Stimulated activated naive B cell treated with anti-CD40 and anti-IgM and Interleukin-4, amounts not matched to agents 10 μg/mL and 1 μg/mL and 100 μg/mL, for 72 hours (primary cell): ENCODE measurements around the gene CHN1.

ENCODE experiments used
- ATAC-seq, 2 donors: fragments of 150-1000 bp; cut with Tn5 transposase; replicated peaks; 2 replicates each; pipeline ENCODE4 v1.10.0; 2021; ENCODE audit warnings: moderate library complexity in 1 of 2
- DNase-seq: peaks from one replicate; pipeline ENCODE4 v3.0.0; 2021
- H3K27ac Mint-ChIP-seq: one replicate; pipeline ENCODE4 v1.8.0; 2022; ENCODE audit warnings: mild to moderate bottlenecking, mixed read lengths
- H3K27me3 Mint-ChIP-seq, 2 donors: one replicate each; pipeline ENCODE4 v1.8.0; 2022; ENCODE audit warnings: mixed read lengths in 2 of 2
- H3K36me3 Mint-ChIP-seq, 2 donors: one replicate each; pipeline ENCODE4 v1.8.0; 2022; ENCODE audit warnings: mixed read lengths in 2 of 2, mild to moderate bottlenecking in 1 of 2
- H3K4me1 Mint-ChIP-seq, 2 donors: one replicate each; pipeline ENCODE4 v1.8.0; 2022; ENCODE audit warnings: mixed read lengths in 2 of 2, mild to moderate bottlenecking in 1 of 2
- H3K4me3 Mint-ChIP-seq, 2 donors: one replicate each; pipeline ENCODE4 v1.8.0; 2022; ENCODE audit warnings: mild to moderate bottlenecking in 2 of 2, mixed read lengths in 2 of 2, moderate library complexity in 1 of 2
- H3K9me3 Mint-ChIP-seq, 2 donors: one replicate each; pipeline ENCODE4 v1.8.0; 2022; ENCODE audit warnings: mixed read lengths in 2 of 2, mild to moderate bottlenecking in 1 of 2

CHN1 gene

GRCh38 chr2:174972924-174973323 lies 32.3 kb downstream of the CHN1 start:
- H3K27me3 Mint-ChIP-seq: peaks cover 19 to 27% of the 10 kb centered on the region in 2 donors
- no peaks in the 10 kb centered on the region for H3K36me3 Mint-ChIP-seq
- no peak for ATAC-seq
- no peaks in the 10 kb centered on the region for H3K4me1 Mint-ChIP-seq
- DNase-seq: no peak
- H3K9me3 Mint-ChIP-seq: no peaks in the 10 kb centered on the region
- no peak overlapping the region for H3K27ac Mint-ChIP-seq
- H3K4me3 Mint-ChIP-seq: no peak overlapping the region

- DNase-seq: no peak
- Mint-ChIP-seq H3K4me3 (no peak overlapping the region), H3K27ac (no peak overlapping the region), H3K27me3 (peaks cover 23 to 32% of the 10 kb centered on the region in 2 donors), H3K36me3 (no peaks in the 10 kb centered on the region), H3K4me1 (no peaks in the 10 kb centered on the region), H3K9me3 (no peaks in the 10 kb centered on the region)
- no peak for ATAC-seq
Observed at GRCh38 chr2:174971868-174972781, 33.1 kb downstream of the CHN1 start.

DNA sequence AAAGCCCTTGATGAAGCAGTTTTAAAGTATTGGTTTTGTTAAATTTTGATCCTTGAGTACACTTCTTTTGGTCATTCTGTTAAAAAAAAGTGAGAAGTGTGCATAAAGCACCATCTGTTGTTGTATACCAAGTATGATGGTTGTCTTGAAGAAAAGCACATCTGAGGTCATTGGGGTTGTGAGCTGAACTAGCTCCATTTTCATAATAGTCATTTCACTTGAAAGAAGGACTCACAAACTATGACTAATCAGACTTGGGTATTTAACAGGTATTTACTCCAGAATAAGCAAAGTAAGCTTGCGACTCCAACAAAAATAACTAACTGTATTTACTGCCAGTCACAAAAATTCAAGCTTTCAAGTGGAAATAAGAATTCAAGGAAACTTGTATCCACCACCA lies 35.1 kb downstream of the CHN1 start:
- H3K4me1 Mint-ChIP-seq: no peaks in the 10 kb centered on the region
- H3K27ac Mint-ChIP-seq: no peak overlapping the region
- no peak overlapping the region for H3K4me3 Mint-ChIP-seq
- ATAC-seq (no peak), DNase-seq (no peak)
- H3K27me3 Mint-ChIP-seq: peaks cover 19 to 28% of the 10 kb centered on the region in 2 donors
- H3K36me3 Mint-ChIP-seq: no peaks in the 10 kb centered on the region
- H3K9me3 Mint-ChIP-seq: no peaks in the 10 kb centered on the region

DNA sequence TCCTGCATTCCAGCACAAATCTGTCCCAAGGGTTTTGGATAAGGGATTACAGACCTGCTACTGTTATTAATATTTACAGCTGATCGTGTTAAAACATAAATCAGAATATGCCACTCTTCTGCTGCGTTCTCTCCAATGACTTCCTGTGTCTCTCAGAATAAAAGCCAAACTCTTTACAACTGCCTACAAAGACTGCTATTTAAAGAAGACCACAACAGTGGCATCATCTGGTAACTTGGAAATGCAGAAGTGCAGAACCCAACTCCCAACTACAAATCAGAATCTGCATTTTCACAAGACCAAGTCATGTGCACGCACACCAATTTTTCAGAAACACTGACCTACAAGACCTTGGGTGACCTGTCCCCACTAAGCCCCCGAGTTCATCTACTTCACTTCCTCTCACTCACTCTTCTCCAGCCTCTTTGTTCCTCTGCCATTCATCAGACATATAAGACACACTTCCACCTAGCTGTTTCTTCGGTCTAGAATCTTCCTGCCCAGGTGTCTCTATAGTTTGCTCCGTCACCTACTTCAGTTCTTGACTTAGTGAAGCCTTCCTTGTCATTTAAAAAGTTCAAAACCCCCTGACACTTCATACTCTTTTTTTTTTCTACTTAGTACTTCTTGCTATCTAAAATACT lies 36.0 kb downstream of the CHN1 start:
- ATAC-seq (no peak), DNase-seq (no peak)
- H3K4me1 Mint-ChIP-seq: no peaks in the 10 kb centered on the region
- no peak overlapping the region for H3K27ac Mint-ChIP-seq
- H3K9me3 Mint-ChIP-seq: no peaks in the 10 kb centered on the region
- no peak overlapping the region for H3K4me3 Mint-ChIP-seq
- no peaks in the 10 kb centered on the region for H3K36me3 Mint-ChIP-seq
- peaks cover 19 to 27% of the 10 kb centered on the region in 2 donors for H3K27me3 Mint-ChIP-seq

DNA sequence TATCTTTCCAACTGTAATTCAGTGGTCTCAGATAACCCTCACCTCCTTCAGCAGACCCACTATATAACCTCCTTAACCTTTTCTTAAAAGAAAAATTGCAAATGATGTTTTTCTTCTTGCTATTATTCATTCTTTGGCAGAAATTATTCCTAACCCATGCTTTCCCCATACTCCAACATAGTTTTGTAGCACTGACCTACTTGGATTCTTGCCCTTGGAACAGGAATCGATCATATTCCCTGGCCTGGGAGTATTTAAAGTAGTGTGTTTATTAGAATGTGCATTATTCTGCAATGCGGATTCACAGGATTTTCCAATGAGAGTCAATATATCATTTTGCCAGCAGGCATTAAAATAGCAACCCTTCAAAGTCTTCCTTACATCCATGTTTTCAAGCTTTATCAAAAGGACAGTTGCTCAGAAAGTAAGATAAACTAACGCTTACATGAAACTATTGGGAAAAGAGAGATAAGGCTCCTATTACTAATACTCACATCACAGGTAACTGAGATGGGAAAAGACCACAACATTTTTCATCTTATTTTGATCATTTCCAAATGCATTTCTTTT lies 37.4 kb downstream of the CHN1 start:
- H3K27me3 Mint-ChIP-seq: peaks cover 22 to 31% of the 10 kb centered on the region in 2 donors
- H3K4me3 Mint-ChIP-seq: no peak overlapping the region
- no peaks in the 10 kb centered on the region for H3K4me1 Mint-ChIP-seq
- peaks cover 8 to 9% of the 10 kb centered on the region in 2 donors for H3K9me3 Mint-ChIP-seq
- DNase-seq: no peak
- H3K27ac Mint-ChIP-seq: no peak overlapping the region
- ATAC-seq: no peak
- H3K36me3 Mint-ChIP-seq: peaks cover 0 to 4% of the 10 kb centered on the region in 2 donors

GRCh38 chr2:174967086-174967485 lies 38.1 kb downstream of the CHN1 start:
- Mint-ChIP-seq H3K36me3 (peaks cover 0 to 4% of the 10 kb centered on the region in 2 donors), H3K27ac (no peak overlapping the region), H3K9me3 (peaks cover 8 to 9% of the 10 kb centered on the region in 2 donors), H3K4me1 (no peaks in the 10 kb centered on the region), H3K4me3 (no peak overlapping the region), H3K27me3 (peaks cover 17 to 31% of the 10 kb centered on the region in 2 donors)
- ATAC-seq (no peak), DNase-seq (no peak)

- Mint-ChIP-seq H3K4me3 (no peak overlapping the region), H3K36me3 (peaks cover 0 to 4% of the 10 kb centered on the region in 2 donors), H3K4me1 (no peaks in the 10 kb centered on the region), H3K27me3 (peaks cover 17 to 31% of the 10 kb centered on the region in 2 donors), H3K9me3 (peaks cover 8 to 9% of the 10 kb centered on the region in 2 donors), H3K27ac (no peak overlapping the region)
- no peak for DNase-seq
- no peak for ATAC-seq
Observed at GRCh38 chr2:174965992-174966744, 39.0 kb downstream of the CHN1 start.

GRCh38 chr2:174965551-174965950 lies 39.6 kb downstream of the CHN1 start:
- Mint-ChIP-seq H3K27ac (no peak overlapping the region), H3K4me3 (no peak overlapping the region), H3K27me3 (peaks cover 17 to 31% of the 10 kb centered on the region in 2 donors), H3K9me3 (peaks cover 8 to 9% of the 10 kb centered on the region in 2 donors), H3K4me1 (no peaks in the 10 kb centered on the region), H3K36me3 (peaks cover 0 to 4% of the 10 kb centered on the region in 2 donors)
- ATAC-seq: no peak
- no peak for DNase-seq

GRCh38 chr2:174964404-174964803 lies 40.8 kb downstream of the CHN1 start:
- no peak for ATAC-seq
- Mint-ChIP-seq H3K27ac (no peak overlapping the region), H3K9me3 (peaks cover 8 to 9% of the 10 kb centered on the region in 2 donors), H3K27me3 (peaks cover 15 to 29% of the 10 kb centered on the region in 2 donors), H3K4me3 (no peak overlapping the region), H3K4me1 (no peaks in the 10 kb centered on the region), H3K36me3 (peaks cover 0 to 4% of the 10 kb centered on the region in 2 donors)
- no peak for DNase-seq

DNA sequence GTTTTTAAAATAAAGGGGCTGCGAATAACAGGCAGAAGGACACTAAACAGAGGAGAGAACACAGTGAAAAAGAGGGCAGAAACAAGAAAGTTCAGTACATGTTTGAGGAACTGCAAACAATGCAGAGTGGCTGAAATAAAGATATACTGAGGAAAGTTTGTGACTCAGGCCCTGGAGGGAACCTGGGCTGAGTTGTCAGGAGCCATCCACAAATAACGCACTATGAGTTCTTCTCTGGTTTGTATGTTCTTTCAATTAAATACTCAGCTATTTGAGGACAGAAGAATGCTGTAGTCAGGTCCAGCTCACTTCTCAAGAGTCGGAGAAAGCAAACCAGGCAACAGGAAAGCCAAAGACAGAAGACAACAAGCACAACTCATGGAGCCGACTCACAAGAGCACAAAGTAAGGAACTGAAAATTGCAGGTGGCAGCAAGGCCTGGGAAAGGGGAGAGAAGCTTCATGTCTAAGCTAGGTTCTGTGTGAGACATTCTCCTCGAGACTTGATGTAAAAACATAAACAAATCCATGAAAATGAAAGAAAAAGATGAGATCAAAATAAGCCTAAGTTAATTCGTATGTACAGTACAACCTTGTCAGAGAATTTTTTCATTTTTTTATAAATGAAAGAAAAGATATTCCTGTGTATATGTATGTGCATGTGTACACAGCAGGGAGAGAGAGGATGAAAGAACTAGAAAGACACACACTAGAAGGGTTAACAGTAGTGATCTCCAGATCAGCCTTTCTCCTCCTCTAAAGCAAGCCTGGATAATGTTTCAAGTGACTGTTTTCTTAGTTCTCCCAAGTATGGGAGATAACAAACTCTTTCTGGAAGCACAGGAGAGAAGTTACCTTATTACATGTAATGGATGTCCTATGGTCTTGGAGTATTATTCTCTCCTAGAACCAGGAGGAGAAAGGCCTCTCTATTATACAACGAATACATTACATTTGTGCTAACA lies 41.5 kb downstream of the CHN1 start:
- Mint-ChIP-seq H3K27me3 (peaks cover 12 to 25% of the 10 kb centered on the region in 2 donors), H3K27ac (no peak overlapping the region), H3K9me3 (peaks cover 8 to 9% of the 10 kb centered on the region in 2 donors), H3K4me1 (no peaks in the 10 kb centered on the region), H3K36me3 (peaks cover 0 to 4% of the 10 kb centered on the region in 2 donors), H3K4me3 (no peak overlapping the region)
- ATAC-seq (no peak), DNase-seq (no peak)

GRCh38 chr2:174959787-174960186 lies 45.4 kb downstream of the CHN1 start:
- peaks cover 8 to 9% of the 10 kb centered on the region in 2 donors for H3K9me3 Mint-ChIP-seq
- peaks cover 0 to 4% of the 10 kb centered on the region in 2 donors for H3K36me3 Mint-ChIP-seq
- ATAC-seq: no peak
- no peaks in the 10 kb centered on the region for H3K4me1 Mint-ChIP-seq
- H3K4me3 Mint-ChIP-seq: no peak overlapping the region
- H3K27ac Mint-ChIP-seq: no peak overlapping the region
- no peak for DNase-seq
- H3K27me3 Mint-ChIP-seq: peaks cover 16 to 21% of the 10 kb centered on the region in 2 donors

DNA sequence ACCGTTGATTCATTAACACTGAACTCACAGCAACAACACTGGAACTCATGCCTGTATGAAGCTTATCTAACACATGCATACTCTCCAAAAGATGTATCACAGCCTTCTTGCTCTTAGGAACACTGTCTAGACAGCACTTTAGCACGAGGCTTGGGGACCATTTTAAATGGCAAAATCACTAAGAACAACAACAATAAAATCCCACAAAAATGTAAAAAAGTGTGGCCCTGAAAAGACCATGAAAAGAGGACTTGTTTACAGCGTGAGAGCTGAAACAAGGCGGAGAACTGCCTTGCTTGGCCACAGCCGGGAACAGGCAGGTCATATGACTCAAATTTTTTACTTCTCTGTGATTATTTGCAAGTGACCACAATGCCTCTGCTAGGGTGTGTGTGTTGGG lies 48.1 kb downstream of the CHN1 start:
- Mint-ChIP-seq H3K4me1 (no peaks in the 10 kb centered on the region), H3K4me3 (no peak overlapping the region), H3K27me3 (peaks cover 24 to 25% of the 10 kb centered on the region in 2 donors), H3K36me3 (no peaks in the 10 kb centered on the region), H3K27ac (peak overlapping the region; percentile 65), H3K9me3 (no peaks in the 10 kb centered on the region)
- ATAC-seq (no peak), DNase-seq (no peak)

DNA sequence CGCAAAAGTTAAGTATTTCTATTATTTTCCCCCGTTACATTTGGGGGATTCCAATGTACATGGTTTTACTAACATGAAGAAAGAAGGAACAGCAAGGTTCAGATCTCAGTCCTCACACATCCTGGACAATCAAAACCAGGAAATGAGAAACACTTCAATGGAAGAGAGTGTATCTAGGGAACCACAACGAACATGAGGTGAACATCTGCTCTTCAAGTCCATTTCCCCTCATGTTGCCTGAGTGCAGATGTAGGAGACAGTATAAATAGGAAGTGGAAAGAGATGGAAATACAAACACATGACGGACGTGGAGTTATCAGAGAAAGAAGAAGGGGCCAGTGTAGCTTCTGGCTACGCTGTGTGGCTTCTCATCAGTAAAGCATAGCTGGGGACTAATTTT lies 52.6 kb downstream of the CHN1 start:
- H3K9me3 Mint-ChIP-seq: no peaks in the 10 kb centered on the region
- no peak overlapping the region for H3K27ac Mint-ChIP-seq
- no peaks in the 10 kb centered on the region for H3K36me3 Mint-ChIP-seq
- peaks cover 20 to 35% of the 10 kb centered on the region in 2 donors for H3K27me3 Mint-ChIP-seq
- H3K4me1 Mint-ChIP-seq: no peaks in the 10 kb centered on the region
- no peak overlapping the region for H3K4me3 Mint-ChIP-seq
- DNase-seq (no peak), ATAC-seq (no peak)
